MM.1S (cell line): ENCODE measurements around the gene ARMC9.
"Not testable (repeated sequence)": the region's sequence is repeated elsewhere in the genome, so short reads cannot be mapped to it uniquely, and the experiment has no call there.

Experiments used
- DNase-seq: peaks from one replicate; pipeline ENCODE4 v3.0.0-alpha.2; 2015
- H2AFZ ChIP-seq: fragments of 300-600 bp; sonication (generic); 2 replicates; pipeline ENCODE4 v1.6.0; 2016; ENCODE audit warnings: antibody characterized with exemption, low read length
- H3F3A ChIP-seq: fragments of 300-600 bp; sonication (generic); 2 replicates; pipeline ENCODE4 v1.6.1; 2016; ENCODE audit warnings: mild to moderate bottlenecking, antibody characterized with exemption, low read length, moderate library complexity, mixed read lengths; ENCODE audit not compliant: insufficient read depth
- H3K27ac ChIP-seq: fragments of 300-600 bp; sonication (generic); 2 replicates; pipeline ENCODE4 v1.5.1; 2016; ENCODE audit warnings: mild to moderate bottlenecking, low read length
- H3K27me3 ChIP-seq: fragments of 300-600 bp; sonication (generic); replicated peaks from 2 replicates; pipeline ENCODE4 v1.6.0; 2016; ENCODE audit warnings: low read length; ENCODE audit not compliant: insufficient read depth
- H3K36me3 ChIP-seq: fragments of 300-600 bp; sonication (generic); replicated peaks from 2 replicates; pipeline ENCODE4 v1.6.1; 2016; ENCODE audit warnings: mild to moderate bottlenecking, low read length, mixed read lengths; ENCODE audit not compliant: insufficient read depth
- H3K4me1 ChIP-seq: fragments of 300-600 bp; sonication (generic); 2 replicates; pipeline ENCODE4 v1.6.1; 2016; ENCODE audit warnings: low read length, mixed read lengths
- H3K4me2 ChIP-seq: fragments of 300-600 bp; sonication (generic); 2 replicates; pipeline ENCODE4 v1.6.0; 2016; ENCODE audit warnings: low read depth, low read length
- H3K4me3 ChIP-seq: fragments of 300-600 bp; sonication (generic); 2 replicates; pipeline ENCODE4 v1.5.1; 2016; ENCODE audit warnings: low read length, mixed read lengths
- H3K79me2 ChIP-seq: fragments of 300-600 bp; sonication (generic); 2 replicates; pipeline ENCODE4 v1.6.1; 2016; ENCODE audit warnings: mixed run types, low read length, mixed read lengths
- H3K9ac ChIP-seq: fragments of 300-600 bp; sonication (generic); 2 replicates; pipeline ENCODE4 v1.6.1; 2016; ENCODE audit warnings: low read length, mixed read lengths
- H3K9me2 ChIP-seq: fragments of 300-600 bp; sonication (generic); replicated peaks from 2 replicates; pipeline ENCODE4 v1.6.1; 2016; ENCODE audit warnings: mild to moderate bottlenecking, low read length, mixed read lengths; ENCODE audit not compliant: insufficient read depth
- H3K9me3 ChIP-seq: fragments of 300-600 bp; sonication (generic); replicated peaks from 2 replicates; pipeline ENCODE4 v1.6.1; 2016; ENCODE audit warnings: mild to moderate bottlenecking, low read length, mixed read lengths; ENCODE audit not compliant: insufficient read depth
- H4K20me1 ChIP-seq: fragments of 300-600 bp; sonication (generic); 2 replicates; pipeline ENCODE4 v1.6.1; 2016; ENCODE audit warnings: mild to moderate bottlenecking, low read length, moderate library complexity, mixed read lengths; ENCODE audit not compliant: insufficient read depth
- EZH2 ChIP-seq: fragments of 300-600 bp; sonication (generic); optimal IDR thresholded peaks from 2 replicates; pipeline ENCODE3; 2017; ENCODE audit warnings: low read depth, mild to moderate bottlenecking, antibody characterized with exemption, low read length, mixed read lengths
- EZH2phosphoT487 ChIP-seq: fragments of 300-600 bp; sonication (generic); IDR thresholded peaks from 2 replicates; pipeline ENCODE4 v1.6.1; 2018; ENCODE audit warnings: antibody characterized with exemption, low read length
- TF ChIP-seq, protein P1 (sequence below): fragments of 300-600 bp; sonication (generic); IDR thresholded peaks from 2 replicates; pipeline ENCODE4 v1.5.1; 2016; ENCODE audit warnings: antibody characterized with exemption, low read length, mixed read lengths

ARMC9 gene

DNA sequence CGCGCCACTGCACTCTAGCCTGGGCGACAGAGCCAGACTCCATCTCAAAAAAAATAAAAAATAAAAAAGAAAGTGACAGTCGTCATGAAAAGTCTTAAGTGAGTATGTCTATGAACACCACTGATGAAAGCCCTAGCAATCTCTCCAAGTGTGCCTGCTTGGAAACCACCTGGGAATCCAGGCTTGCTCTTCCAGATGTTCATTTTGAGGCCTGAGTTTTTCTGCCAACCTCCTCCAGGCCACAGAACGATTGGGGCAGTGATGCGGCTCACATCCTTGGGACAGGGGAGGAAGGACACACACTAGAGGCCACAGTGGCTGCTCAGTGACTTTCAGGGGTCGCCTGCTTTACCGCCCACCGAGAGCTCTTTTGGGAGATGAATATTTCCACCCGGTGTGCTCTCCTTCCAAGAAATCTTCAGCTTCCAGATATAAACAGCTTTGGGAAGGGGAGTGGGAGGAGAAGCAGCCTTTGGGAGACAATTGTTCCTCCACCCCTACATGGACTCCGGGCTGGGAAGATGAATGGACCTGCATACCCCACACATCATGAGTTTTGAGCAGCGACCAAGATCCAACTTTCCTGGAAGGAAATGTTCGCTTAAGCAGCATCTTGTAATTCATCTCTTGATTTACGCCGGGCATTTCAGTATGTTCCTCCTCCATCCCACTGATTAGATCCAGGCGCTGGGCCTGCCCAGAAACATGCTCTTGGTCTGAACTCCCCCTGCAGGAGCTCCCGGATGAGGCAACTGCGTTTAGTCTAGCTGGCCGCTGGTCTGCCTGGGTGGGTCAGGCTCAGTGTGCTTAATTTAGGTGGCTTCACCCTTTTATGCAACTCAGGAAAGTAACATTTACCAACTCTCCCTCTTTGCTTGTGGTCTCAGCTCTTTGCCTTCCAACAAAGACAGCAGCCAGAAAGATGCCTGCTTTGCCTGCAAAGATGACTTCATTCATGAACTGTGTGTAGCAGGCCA lies 6.2 kb upstream of the ARMC9 start:
- Histone ChIP-seq H3K4me2 (no peak overlapping the region), H3K9me3 (no peaks in the 10 kb centered on the region), H3F3A (no peaks in the 10 kb centered on the region), H3K27ac (no peak overlapping the region), H2AFZ (no peak overlapping the region), H3K27me3 (0 out of 2 replicates have a peak, but pooled peaks cover 3% of the 10 kb centered on the region), H3K36me3 (no peaks in the 10 kb centered on the region), H3K9ac (no peak overlapping the region), H3K79me2 (no peaks in the 10 kb centered on the region), H3K4me1 (no peaks in the 10 kb centered on the region), H3K4me3 (no peak overlapping the region), H3K9me2 (no peaks in the 10 kb centered on the region), H4K20me1 (no peaks in the 10 kb centered on the region)
- no peak for DNase-seq
- TF ChIP-seq EZH2 (no peak), EZH2phosphoT487 (no peak)
- TF ChIP-seq, protein P1, sequence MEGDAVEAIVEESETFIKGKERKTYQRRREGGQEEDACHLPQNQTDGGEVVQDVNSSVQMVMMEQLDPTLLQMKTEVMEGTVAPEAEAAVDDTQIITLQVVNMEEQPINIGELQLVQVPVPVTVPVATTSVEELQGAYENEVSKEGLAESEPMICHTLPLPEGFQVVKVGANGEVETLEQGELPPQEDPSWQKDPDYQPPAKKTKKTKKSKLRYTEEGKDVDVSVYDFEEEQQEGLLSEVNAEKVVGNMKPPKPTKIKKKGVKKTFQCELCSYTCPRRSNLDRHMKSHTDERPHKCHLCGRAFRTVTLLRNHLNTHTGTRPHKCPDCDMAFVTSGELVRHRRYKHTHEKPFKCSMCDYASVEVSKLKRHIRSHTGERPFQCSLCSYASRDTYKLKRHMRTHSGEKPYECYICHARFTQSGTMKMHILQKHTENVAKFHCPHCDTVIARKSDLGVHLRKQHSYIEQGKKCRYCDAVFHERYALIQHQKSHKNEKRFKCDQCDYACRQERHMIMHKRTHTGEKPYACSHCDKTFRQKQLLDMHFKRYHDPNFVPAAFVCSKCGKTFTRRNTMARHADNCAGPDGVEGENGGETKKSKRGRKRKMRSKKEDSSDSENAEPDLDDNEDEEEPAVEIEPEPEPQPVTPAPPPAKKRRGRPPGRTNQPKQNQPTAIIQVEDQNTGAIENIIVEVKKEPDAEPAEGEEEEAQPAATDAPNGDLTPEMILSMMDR, result 0 out of 2 replicates have a peak, but pooled peaks have one; percentile 7

DNA sequence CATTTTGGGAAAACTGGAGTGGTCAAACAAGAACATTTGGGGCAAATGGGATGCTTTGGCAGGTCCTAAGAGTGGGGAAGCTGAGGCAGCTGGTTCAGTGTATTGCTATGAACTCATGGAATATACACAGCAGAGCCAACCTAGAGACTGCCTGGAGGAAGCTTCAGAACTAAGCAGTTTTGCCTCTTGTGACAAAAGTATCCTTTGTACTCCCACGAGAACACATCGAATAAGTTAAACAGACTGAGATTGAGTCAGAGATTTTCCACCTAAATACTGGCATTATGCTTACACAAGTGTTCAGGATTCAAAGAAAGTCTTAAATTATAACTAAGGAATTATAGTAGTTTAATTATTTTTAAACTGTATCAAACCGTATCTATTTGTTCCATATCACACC lies 5.2 kb upstream of the ARMC9 start:
- 0 out of 2 replicates have a peak, but pooled peaks cover 3% of the 10 kb centered on the region for H3K27me3 ChIP-seq

DNA sequence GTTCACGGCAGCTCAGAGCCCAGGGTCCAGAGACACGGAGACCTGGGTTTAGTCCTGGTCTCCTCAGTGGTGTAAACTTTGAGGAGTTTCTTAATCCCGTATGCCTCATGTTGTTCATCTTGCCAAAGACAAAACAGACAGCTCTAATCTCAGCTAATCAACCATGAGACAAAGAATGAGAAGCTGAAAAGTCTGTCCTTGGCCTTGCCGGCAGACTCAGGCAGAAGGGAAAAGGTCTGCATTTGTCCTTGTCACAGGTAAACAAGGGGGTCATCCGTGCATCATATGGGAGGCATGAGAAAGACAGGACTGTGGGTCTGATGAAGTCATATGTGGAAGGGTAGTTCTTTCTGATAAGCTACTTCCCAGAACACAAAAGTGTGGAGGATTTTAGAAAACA lies 1.8 kb upstream of the ARMC9 start:
- TF ChIP-seq, protein P1, result no peak
- no peak for TF ChIP-seq EZH2
- Histone ChIP-seq H3K4me1 (no peaks in the 10 kb centered on the region; the same call in 1 of the 2 replicates), H3K9me2 (no peaks in the 10 kb centered on the region), H4K20me1 (no peaks in the 10 kb centered on the region), H3K9ac (no peak overlapping the region), H3K27ac (no peak overlapping the region), H3K36me3 (no peaks in the 10 kb centered on the region), H3K9me3 (no peaks in the 10 kb centered on the region), H3F3A (no peaks in the 10 kb centered on the region), H2AFZ (no peak overlapping the region), H3K4me2 (no peak overlapping the region), H3K27me3 (0 out of 2 replicates have a peak, but pooled peaks cover 3% of the 10 kb centered on the region), H3K79me2 (no peaks in the 10 kb centered on the region), H3K4me3 (no peak overlapping the region)
- DNase-seq, result no peak

More for the DNA sequence above, 5.2 kb upstream of the ARMC9 start:
- Histone ChIP-seq H3K4me2 (no peak overlapping the region), H3K4me1 (no peaks in the 10 kb centered on the region; the same call in 1 of the 2 replicates), H3K4me3 (no peak overlapping the region), H3K9me3 (no peaks in the 10 kb centered on the region), H3F3A (no peaks in the 10 kb centered on the region), H4K20me1 (no peaks in the 10 kb centered on the region), H3K79me2 (no peaks in the 10 kb centered on the region), H2AFZ (no peak overlapping the region), H3K9ac (no peak overlapping the region), H3K27ac (no peak overlapping the region), H3K36me3 (no peaks in the 10 kb centered on the region), H3K9me2 (no peaks in the 10 kb centered on the region)
- TF ChIP-seq EZH2 (no peak), EZH2phosphoT487 (no peak)
- TF ChIP-seq, protein P1, result no peak
- DNase-seq, result no peak

DNA sequence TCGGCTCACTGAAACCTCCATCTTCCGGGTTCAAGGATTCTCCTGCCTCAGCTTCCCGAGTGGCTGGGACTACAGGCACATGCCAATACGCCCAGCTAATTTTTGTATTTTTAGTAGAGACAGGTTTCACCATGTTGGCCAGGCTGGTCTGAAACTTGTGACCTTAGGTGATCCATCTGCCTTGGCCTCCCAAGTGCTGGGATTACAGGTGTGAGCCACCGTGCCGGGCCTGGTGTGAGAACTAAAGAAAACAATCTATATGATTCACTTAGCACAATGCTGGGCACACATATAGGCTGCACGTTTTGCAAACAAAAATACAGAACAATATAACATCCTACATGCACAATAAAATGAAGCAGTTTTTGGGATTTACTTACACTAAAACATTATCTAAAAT lies 1.2 kb upstream of the ARMC9 start:
- H4K20me1 ChIP-seq, H3K4me2 ChIP-seq, H3K36me3 ChIP-seq, H3K9me2 ChIP-seq, H3K9ac ChIP-seq, H2AFZ ChIP-seq, H3F3A ChIP-seq, H3K4me1 ChIP-seq, H3K4me3 ChIP-seq, DNase-seq, H3K27me3 ChIP-seq, H3K79me2 ChIP-seq, H3K27ac ChIP-seq, H3K9me3 ChIP-seq: not testable (repeated sequence)
